Measurements from ENCODE around the gene CDK14. TPM values are rescaled to one million over a fixed set of nuclear protein-coding genes. Genes with fewer than 3 reads are reported as not detected.
"Not testable (repeated sequence)": the region's sequence is repeated elsewhere in the genome, so short reads cannot be mapped to it uniquely, and the experiment has no call there.

CDK14 gene
- total RNA-seq, 1 donor from 2014 or later, result 131 TPM

DNA sequence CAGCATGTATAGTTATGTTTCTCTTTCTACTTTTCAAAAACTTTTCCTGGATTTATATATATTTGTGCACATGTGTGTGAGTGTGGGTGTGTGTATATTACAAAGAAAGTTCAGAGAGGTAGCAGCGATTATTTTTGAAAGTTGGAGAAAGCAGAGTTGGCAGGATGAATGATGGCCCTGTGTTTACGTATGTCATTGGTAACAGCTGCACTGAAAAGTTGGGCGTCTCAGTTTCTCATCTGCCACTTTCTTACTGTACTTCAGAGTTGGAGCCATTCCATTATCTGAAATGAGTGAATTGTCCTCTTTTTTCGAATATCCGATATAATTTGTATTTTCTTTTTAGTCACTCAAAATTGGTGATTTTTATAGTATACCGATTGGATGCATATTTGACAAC is 172.2 kb downstream of the CDK14 start:
- TF ChIP-seq CTCF (IDR thresholded peaks at IDR 0.05), result no peak
- Mint-ChIP-seq H3K9me3 (ENCODE audit: unreplicated experiment) (peaks cover 9% of the 10 kb centered on the region), H3K27ac (ENCODE audit: unreplicated experiment) (peak overlapping the region; percentile 52), H3K36me3 (ENCODE audit: unreplicated experiment) (peaks cover 15% of the 10 kb centered on the region), H3K4me3 (ENCODE audit: unreplicated experiment) (no peak overlapping the region), H3K4me1 (ENCODE audit: unreplicated experiment) (peaks cover 52% of the 10 kb centered on the region), H3K27me3 (ENCODE audit: unreplicated experiment) (no peaks in the 10 kb centered on the region)
- DNase-seq (ENCODE audit: extremely low spot score, unreplicated experiment), result no peak

DNA sequence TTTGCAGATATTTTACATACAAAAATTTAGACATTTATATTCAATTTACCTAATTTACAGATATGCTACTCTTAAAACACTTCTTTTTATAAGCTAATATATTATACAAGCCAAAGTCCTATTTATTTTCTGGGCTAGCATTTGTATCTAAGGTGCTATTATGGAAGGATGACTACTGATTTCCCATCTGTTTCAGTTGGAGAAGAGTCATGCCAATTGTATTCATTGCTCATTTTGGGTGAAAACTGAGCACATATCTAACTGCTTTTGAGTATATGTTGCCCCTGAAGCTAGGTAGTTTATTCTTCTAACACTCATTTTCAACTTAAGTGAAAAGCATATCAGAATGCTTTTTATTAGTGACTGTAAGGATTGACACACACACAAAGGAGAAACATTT is 172.9 kb downstream of the CDK14 start:
- Mint-ChIP-seq H3K36me3 (ENCODE audit: unreplicated experiment) (peaks cover 15% of the 10 kb centered on the region), H3K27ac (ENCODE audit: unreplicated experiment) (no peak overlapping the region), H3K4me1 (ENCODE audit: unreplicated experiment) (peaks cover 47% of the 10 kb centered on the region), H3K9me3 (ENCODE audit: unreplicated experiment) (peaks cover 9% of the 10 kb centered on the region), H3K4me3 (ENCODE audit: unreplicated experiment) (no peak overlapping the region), H3K27me3 (ENCODE audit: unreplicated experiment) (no peaks in the 10 kb centered on the region)
- DNase-seq (ENCODE audit: extremely low spot score, unreplicated experiment), result no peak
- no peak for TF ChIP-seq CTCF (IDR thresholded peaks at IDR 0.05)

- H3K36me3 Mint-ChIP-seq (ENCODE audit: unreplicated experiment), result peaks cover 15% of the 10 kb centered on the region
- H3K4me3 Mint-ChIP-seq (ENCODE audit: unreplicated experiment); H3K27me3 Mint-ChIP-seq (ENCODE audit: unreplicated experiment); H3K9me3 Mint-ChIP-seq (ENCODE audit: unreplicated experiment); H3K27ac Mint-ChIP-seq (ENCODE audit: unreplicated experiment); DNase-seq (ENCODE audit: extremely low spot score, unreplicated experiment): not testable (repeated sequence)
- H3K4me1 Mint-ChIP-seq (ENCODE audit: unreplicated experiment), result peaks cover 43% of the 10 kb centered on the region
These were observed 173.4 kb downstream of the CDK14 start for GRCh38 chr7:90769566-90769965.

GRCh38 chr7:90771281-90771680 is 175.2 kb downstream of the CDK14 start:
- no peak overlapping the region for H3K4me3 Mint-ChIP-seq (ENCODE audit: unreplicated experiment)
- no peak overlapping the region for H3K27ac Mint-ChIP-seq (ENCODE audit: unreplicated experiment)
- TF ChIP-seq CTCF (IDR thresholded peaks at IDR 0.05), result no peak
- H3K4me1 Mint-ChIP-seq (ENCODE audit: unreplicated experiment), result peaks cover 29% of the 10 kb centered on the region
- H3K27me3 Mint-ChIP-seq (ENCODE audit: unreplicated experiment), result no peaks in the 10 kb centered on the region
- no peak for DNase-seq (ENCODE audit: extremely low spot score, unreplicated experiment)
- H3K36me3 Mint-ChIP-seq (ENCODE audit: unreplicated experiment), result peaks cover 15% of the 10 kb centered on the region
- H3K9me3 Mint-ChIP-seq (ENCODE audit: unreplicated experiment), result peaks cover 9% of the 10 kb centered on the region

DNA sequence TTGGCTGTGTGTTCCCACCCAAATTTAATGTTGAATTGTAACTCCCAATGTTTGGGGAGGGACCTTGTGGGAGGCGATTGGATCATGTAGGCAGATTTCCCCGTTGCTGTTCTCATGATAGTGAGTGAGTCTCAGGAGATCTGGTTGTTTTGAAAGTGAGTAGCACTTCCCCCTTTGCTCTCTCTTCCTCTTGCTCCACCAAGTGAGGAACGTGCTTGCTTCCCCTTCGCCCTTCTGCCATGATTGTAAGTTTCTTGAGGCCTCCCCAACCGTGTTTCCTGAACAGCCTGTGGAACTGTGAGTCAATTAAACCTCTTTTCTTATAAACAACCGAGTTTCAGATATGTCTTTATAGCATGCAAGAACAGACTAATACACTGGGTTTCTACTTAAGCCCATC is 176.3 kb downstream of the CDK14 start:
- Mint-ChIP-seq H3K4me3 (ENCODE audit: unreplicated experiment) (no peak overlapping the region), H3K36me3 (ENCODE audit: unreplicated experiment) (peaks cover 15% of the 10 kb centered on the region), H3K27ac (ENCODE audit: unreplicated experiment) (no peak overlapping the region), H3K27me3 (ENCODE audit: unreplicated experiment) (no peaks in the 10 kb centered on the region), H3K9me3 (ENCODE audit: unreplicated experiment) (peaks cover 9% of the 10 kb centered on the region), H3K4me1 (ENCODE audit: unreplicated experiment) (peaks cover 17% of the 10 kb centered on the region)
- no peak for TF ChIP-seq CTCF (IDR thresholded peaks at IDR 0.05)
- no peak for DNase-seq (ENCODE audit: extremely low spot score, unreplicated experiment)

GRCh38 chr7:90773269-90773668 is 177.1 kb downstream of the CDK14 start:
- H3K4me3 Mint-ChIP-seq (ENCODE audit: unreplicated experiment), result no peak overlapping the region
- no peak for TF ChIP-seq CTCF (IDR thresholded peaks at IDR 0.05)
- H3K9me3 Mint-ChIP-seq (ENCODE audit: unreplicated experiment), result peaks cover 9% of the 10 kb centered on the region
- H3K27me3 Mint-ChIP-seq (ENCODE audit: unreplicated experiment), result no peaks in the 10 kb centered on the region
- no peak for DNase-seq (ENCODE audit: extremely low spot score, unreplicated experiment)
- H3K4me1 Mint-ChIP-seq (ENCODE audit: unreplicated experiment), result peaks cover 9% of the 10 kb centered on the region
- H3K36me3 Mint-ChIP-seq (ENCODE audit: unreplicated experiment), result peaks cover 14% of the 10 kb centered on the region
- H3K27ac Mint-ChIP-seq (ENCODE audit: unreplicated experiment), result no peak overlapping the region

Data from osteocyte (in vitro differentiated cells).